GM12891 (cell line): ENCODE measurements around the gene PRRX2.

Experiments used
- POLR2A ChIP-seq: IDR thresholded peaks from 2 replicates; pipeline ENCODE4 v1.6.1; 2011; ENCODE audit warnings: low read depth, low read length, control low read depth
- POLR2AphosphoS5 ChIP-seq: IDR thresholded peaks from 2 replicates; pipeline ENCODE4 v1.6.1; 2011; ENCODE audit warnings: low read depth, low read length, control low read depth
- TAF1 ChIP-seq: IDR thresholded peaks from 2 replicates; pipeline ENCODE4 v1.6.1; 2011; ENCODE audit warnings: low read depth, low read length, control low read depth

GRCh38 chr9:129648764-129649115 lies 16.7 kb upstream of the PRRX2 start:
- TF ChIP-seq POLR2AphosphoS5 (no peak), TAF1 (no peak), POLR2A (no peak)
